K562 (cell line): ENCODE data around the gene SETX. TPM values are rescaled to one million over a fixed set of nuclear protein-coding genes. Genes with fewer than 3 reads are reported as not detected.
A peak's percentile ranks its signal among the peaks of the same experiment; 100 is the strongest.

ENCODE experiments used
- ATAC-seq: fragments of 200-7000 bp; cut with Tn5 transposase; 3 replicates; pipeline ENCODE4 v1.9.1; 2020; ENCODE audit warnings: moderate library complexity
- BruUV-seq: library from RNA; stranded (reverse); fragments of 400-500 nt; replicated peaks from 2 replicates; lab custom pipeline; 2021; lab: Mats Ljungman, UMichigan
- CTCF ChIA-PET: fragments of 300-600 bp; formaldehyde crosslinking; extraction: SDS; loops from one replicate; lab custom pipeline; 2021; ENCODE audit warnings: low intra/inter-chr PET ratio; lab: Yijun Ruan, JAX
- POLR2A ChIA-PET: fragments of 300-600, 350-650 bp; sonication (Branson Sonifier 250); formaldehyde crosslinking; extraction: SDS; loops from one replicate; lab custom pipeline; 2021; ENCODE audit warnings: antibody characterized with exemption, inconsistent platforms; lab: Yijun Ruan, JAX
- DNase-seq, 4 experiments: peaks; one replicate each; pipeline versions ENCODE4 v3.0.0 to v3.0.0-alpha.2; 2011 to 2018; ENCODE audit warnings: low spot score in 3 of 4, mixed read lengths in 3 of 4; ENCODE audit errors: extremely low read depth in 1 of 4
- FAIRE-seq: peaks from 2 replicates; lab custom pipeline; 2011; peaks lifted over from hg19 to GRCh38; lab: Jason Lieb, UNC
- H2AFZ ChIP-seq: 2 replicates; pipeline ENCODE4 v1.6.0; 2011; ENCODE audit warnings: low read depth, low read length, control low read depth, inconsistent platforms
- H3K27ac ChIP-seq: fragments of 200-600 bp; 3 replicates; pipeline ENCODE4 v1.8.0; 2011; ENCODE audit warnings: low read depth, mild to moderate bottlenecking, control low read depth, inconsistent platforms, low read length, moderate library complexity, mixed read lengths; ENCODE audit errors: extremely low read depth
- H3K27me3 ChIP-seq, 2 experiments: fragments of 300-600 bp in 1 of 2; 2 replicates in 1 of 2; 3 replicates in 1 of 2; pipeline versions ENCODE4 v1.6.0 to v1.8.0; 2011; ENCODE audit warnings: inconsistent platforms in 2 of 2, low read length in 2 of 2, mild to moderate bottlenecking in 1 of 2, mixed read lengths in 1 of 2, moderate library complexity in 1 of 2; ENCODE audit not compliant: control insufficient read depth in 2 of 2, insufficient read depth in 2 of 2
- H3K36me3 ChIP-seq: fragments of 300-600 bp; 3 replicates; pipeline ENCODE4 v1.8.0; 2011; ENCODE audit warnings: mild to moderate bottlenecking, low read length, inconsistent platforms; ENCODE audit not compliant: control insufficient read depth, insufficient read depth
- H3K4me1 ChIP-seq, 2 experiments: fragments of 200-600 bp in 1 of 2; replicated peaks in 1 of 2; 2 replicates in 1 of 2; 3 replicates in 1 of 2; pipeline versions ENCODE4 v1.5.1 to v1.8.0; 2011; ENCODE audit warnings: inconsistent platforms in 2 of 2, low read length in 2 of 2, mild to moderate bottlenecking in 1 of 2, mixed read lengths in 1 of 2, moderate library complexity in 1 of 2; ENCODE audit not compliant: control insufficient read depth in 2 of 2, insufficient read depth in 2 of 2
- H3K4me2 ChIP-seq: 2 replicates; pipeline ENCODE4 v1.6.1; 2011; ENCODE audit warnings: low read length, control low read depth, inconsistent platforms, mixed read lengths; ENCODE audit not compliant: insufficient read depth
- H3K4me3 ChIP-seq: fragments of 200-600 bp; sonication (generic), shearing (Covaris generic); 2 replicates; pipeline ENCODE4 v1.5.1; 2016; ENCODE audit warnings: control low read depth, inconsistent platforms
- H3K79me2 ChIP-seq: fragments of 200-600 bp; 3 replicates; pipeline ENCODE4 v1.8.0; 2011; ENCODE audit warnings: low read length, inconsistent platforms; ENCODE audit not compliant: control insufficient read depth, insufficient read depth
- H3K9ac ChIP-seq, 2 experiments: 2 replicates each; pipeline versions ENCODE4 v1.6.0 to v1.6.1; 2011; ENCODE audit warnings: low read depth in 2 of 2, low read length in 2 of 2, control low read depth in 1 of 2, inconsistent platforms in 1 of 2, mild to moderate bottlenecking in 1 of 2, mixed read lengths in 1 of 2; ENCODE audit not compliant: insufficient read depth in 1 of 2
- H3K9me1 ChIP-seq: one replicate; pipeline ENCODE4 v1.6.0; 2011; ENCODE audit warnings: inconsistent platforms, mild to moderate bottlenecking, low read length, moderate library complexity; ENCODE audit not compliant: control insufficient read depth, insufficient read depth
- H3K9me3 ChIP-seq: replicated peaks from 2 replicates; pipeline ENCODE4 v1.5.1; 2011; ENCODE audit warnings: low read depth, low read length, inconsistent platforms; ENCODE audit not compliant: control insufficient read depth, insufficient read depth
- H4K20me1 ChIP-seq: replicated peaks from 2 replicates; pipeline ENCODE4 v1.6.1; 2011; ENCODE audit warnings: low read length, inconsistent platforms, mixed read lengths; ENCODE audit not compliant: control insufficient read depth, insufficient read depth
- ARID3A ChIP-seq: IDR thresholded peaks from 2 replicates; pipeline ENCODE4 v1.6.1; 2012; ENCODE audit warnings: low read depth, low read length, improper control_type of control experiment, borderline replicate concordance
- MCM7 ChIP-seq, 2 experiments: fragments of 450-650 bp; IDR thresholded peaks; 2 replicates each; pipeline ENCODE4 v1.6.1; 2016 to 2018
- PBX2 ChIP-seq, 2 experiments: IDR thresholded peaks in 1 of 2; conservative IDR thresholded peaks in 1 of 2; 2 replicates each; pipeline ENCODE4 v1.6.1; 2016; ENCODE audit warnings: low read depth in 2 of 2, mild to moderate bottlenecking in 1 of 2, missing compliant biosample characterization in 1 of 2, missing genetic modification characterization in 1 of 2, moderate library complexity in 1 of 2
- ZFP1 ChIP-seq: fragments of 450-650 bp; formaldehyde crosslinking; IDR thresholded peaks from 2 replicates; pipeline ENCODE4 v1.4.0; 2020; ENCODE audit warnings: mild to moderate bottlenecking, mixed read lengths
- WGBS: fragments of 100-300 bp; shearing (Covaris generic); methylation state at CpG from one replicate; pipeline ENCODE4 v1.1.6; 2016; ENCODE audit warnings: low coverage, mixed read lengths; ENCODE audit not compliant: insufficient coverage; ENCODE audit errors: missing lambda C conversion rate; 5-methylcytosine and 5-hydroxymethylcytosine counted together
- in situ Hi-C: fragments of 300-500 bp; cut with MboI; formaldehyde crosslinking; loops from 4 replicates; pipeline ENCODE4 v1.15.0; 2018; ENCODE audit warnings: inconsistent platforms, mixed read lengths
- intact Hi-C: fragments of 100-400 bp; cut with micrococcal nuclease; formaldehyde crosslinking; loops from 2 replicates; pipeline ENCODE4 v1.14.2; 2022
- polyA plus RNA-seq, 8 experiments: library from polyadenylated mRNA; depleted of rRNA in 4 of 8; stranded (reverse) in 5 of 8; unstranded in 3 of 8; fragments of >200 nt; fragmentation: Nextera tagmentation in 2 of 8; fragmentation: Illumina TruSeq in 1 of 8; extraction: Ambion mirVana in 2 of 8; extraction: Trizol in 1 of 8; gene quantifications; 2 replicates each; pipeline versions ENCODE4 v1.2.1 to v1.2.3, GENCODE V29; 2011 to 2014; ENCODE audit warnings: inconsistent platforms in 1 of 8, missing spikeins in 1 of 8
- total RNA-seq, 7 experiments: library from RNA; depleted of rRNA in 6 of 7; stranded (reverse); fragments of >200 nt in 6 of 7; fragmentation: Illumina TruSeq in 2 of 7; extraction: Trizol in 2 of 7; gene quantifications; 2 replicates each; pipeline versions ENCODE4 v1.2.1 to v1.2.3, GENCODE V29; 2011 to 2021; ENCODE audit warnings: low replicate concordance in 1 of 7

The SETX gene
- total and polyA plus RNA-seq, 9 of the 15 experiments (the other 6 are each of a cell fraction or from before 2014, with no cell fraction given), result 8.7 to 45.7 (median 28.7) TPM

GRCh38 chr9:132367613-132368313, 13.0 kb upstream of the SETX start:
- ATAC-seq, result peak; percentile 47
- no peaks in the 10 kb centered on the region for H4K20me1 ChIP-seq
- POLR2A ChIA-PET, result interaction anchor here (0.9 kb wide), 1 partner anchor 10 kb away, joined by 3 read pairs; no protein-coding TSS in a partner anchor
- no peaks in the 10 kb centered on the region; a peak in 2 of 5 replicates for H3K4me1 ChIP-seq
- no peaks in the 10 kb centered on the region for H3K9me1 ChIP-seq
- H3K27ac ChIP-seq, result no peak overlapping the region
- 33% methylated on average over 12 of the region's 13 CpGs for WGBS
- no peaks in the 10 kb centered on the region for H3K27me3 ChIP-seq
- H3K9ac ChIP-seq, result 0 out of 4 replicates have a peak overlapping the region, but pooled peaks of 1 of the 2 experiments have one; percentile 8
- no peak for TF ChIP-seq MCM7 (IDR thresholded peaks at IDR 0.05)
- FAIRE-seq, result peak; percentile 37
- DNase-seq, result no peak
- H2AFZ ChIP-seq, result peak overlapping the region; percentile 76
- intact Hi-C loops, result loop anchor here (10.0 kb wide), 1 partner anchor 1063 kb away; no protein-coding TSS in a partner anchor
- H3K4me3 ChIP-seq, result no peak overlapping the region
- BruUV-seq, result no TSS peak
- no peaks in the 10 kb centered on the region for H3K9me3 ChIP-seq
- CTCF ChIA-PET, result no interaction called here
- H3K79me2 ChIP-seq, result no peaks in the 10 kb centered on the region
- H3K36me3 ChIP-seq, result no peaks in the 10 kb centered on the region
- in situ Hi-C loops, result no loop called here
- no peak overlapping the region for H3K4me2 ChIP-seq

GRCh38 chr9:132366481-132366880, 11.7 kb upstream of the SETX start:
- Histone ChIP-seq H3K27ac (no peak overlapping the region), H2AFZ (0 out of 2 replicates have a peak overlapping the region, but pooled peaks have one; percentile 28), H3K9me3 (no peaks in the 10 kb centered on the region), H3K27me3 (no peaks in the 10 kb centered on the region), H3K4me1 (no peaks in the 10 kb centered on the region), H3K79me2 (no peaks in the 10 kb centered on the region), H3K9ac (no peak overlapping the region), H3K9me1 (no peaks in the 10 kb centered on the region), H4K20me1 (no peaks in the 10 kb centered on the region), H3K36me3 (no peaks in the 10 kb centered on the region), H3K4me3 (no peak overlapping the region), H3K4me2 (no peak overlapping the region)
- BruUV-seq, result no TSS peak
- ChIA-PET POLR2A (no interaction called here), CTCF (no interaction called here)
- ATAC-seq (no peak), FAIRE-seq (no peak), DNase-seq (no peak)
- WGBS, result 41% methylated on average over 4 of the region's 4 CpGs
- intact Hi-C loops, result loop anchor here (10.0 kb wide), 1 partner anchor 1062 kb away; no protein-coding TSS in a partner anchor
- in situ Hi-C loops, result no loop called here
- TF ChIP-seq ZFP1 (CRISPR knock-in tag) (no peak), ARID3A (no peak), PBX2 (CRISPR knock-in tag; IDR thresholded peaks at IDR 0.05; ENCODE audit: low read depth) (no peak), PBX2 (tag; conservative IDR thresholded peaks at IDR 0.05; ENCODE audit: low read depth) (no peak)
